ENCODE data around the gene CCDC137.
A peak's percentile ranks its signal among the peaks of the same experiment; 100 is the strongest.

CCDC137 gene

DNA sequence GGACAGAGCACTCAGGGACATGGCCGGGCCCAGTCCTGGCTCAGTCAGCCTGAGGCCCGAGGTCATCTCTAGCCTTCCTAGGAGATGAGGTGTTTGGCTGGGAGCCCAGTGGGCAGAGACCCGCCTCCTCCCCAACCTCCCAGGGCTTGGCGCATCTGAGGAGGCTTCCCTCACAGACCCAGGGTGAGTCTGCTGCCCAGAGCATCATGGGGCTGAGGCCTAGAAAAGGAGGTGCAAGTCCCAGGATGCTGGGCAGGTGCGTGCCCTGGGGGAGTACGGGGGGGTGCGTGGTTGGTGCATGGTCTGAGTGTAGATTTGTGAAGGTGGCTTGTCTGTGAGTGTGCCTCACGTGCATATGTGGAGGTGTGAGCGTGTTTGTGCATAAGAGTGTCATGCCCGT, 14.8 kb upstream of the CCDC137 start:
- DNase-seq (ENCODE audit: low spot score), result peak; percentile 91

DNA sequence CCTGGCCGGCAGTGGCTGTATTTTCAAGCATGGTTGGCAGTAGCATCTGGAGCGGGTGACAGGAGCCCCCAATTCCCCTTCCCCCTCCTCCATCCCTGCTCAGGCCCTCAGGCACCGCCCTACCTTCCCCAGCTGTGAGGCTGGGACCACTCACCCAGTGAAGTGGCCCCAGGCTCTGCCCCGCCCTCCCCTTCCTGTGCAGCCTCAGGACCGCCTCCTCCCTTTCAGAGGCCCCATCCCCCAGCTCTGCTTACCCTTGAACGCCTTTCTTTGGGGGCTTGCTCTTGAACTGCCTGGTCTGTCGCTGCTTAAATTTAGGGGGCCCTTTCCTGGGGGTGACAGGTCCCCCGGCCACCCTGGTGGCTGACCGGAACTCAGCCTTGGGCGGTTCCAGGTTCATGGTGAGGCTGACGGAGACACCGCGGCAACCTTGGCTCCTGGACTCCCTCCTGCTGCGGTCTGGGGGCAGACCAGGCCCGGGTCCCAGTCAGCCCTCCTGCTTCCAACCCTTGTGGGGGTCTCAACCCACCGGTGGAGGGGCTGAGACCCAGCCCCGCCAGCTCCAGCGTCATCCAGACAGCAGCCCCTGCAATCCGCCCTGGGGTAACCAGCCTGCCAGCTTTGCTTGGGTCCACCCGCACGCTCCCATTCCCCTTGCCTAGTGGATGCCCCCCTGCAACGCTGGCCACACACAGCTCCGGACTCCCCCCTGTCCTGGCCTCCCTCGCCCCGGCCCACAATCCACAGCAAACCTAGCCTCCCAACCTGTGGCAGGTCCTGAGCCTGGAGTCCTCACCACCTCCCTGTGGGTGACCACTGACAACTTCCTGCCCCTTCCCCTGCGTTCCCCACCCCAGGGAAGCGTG, 13.4 kb upstream of the CCDC137 start:
- DNase-seq (ENCODE audit: low spot score), result no peak

DNA sequence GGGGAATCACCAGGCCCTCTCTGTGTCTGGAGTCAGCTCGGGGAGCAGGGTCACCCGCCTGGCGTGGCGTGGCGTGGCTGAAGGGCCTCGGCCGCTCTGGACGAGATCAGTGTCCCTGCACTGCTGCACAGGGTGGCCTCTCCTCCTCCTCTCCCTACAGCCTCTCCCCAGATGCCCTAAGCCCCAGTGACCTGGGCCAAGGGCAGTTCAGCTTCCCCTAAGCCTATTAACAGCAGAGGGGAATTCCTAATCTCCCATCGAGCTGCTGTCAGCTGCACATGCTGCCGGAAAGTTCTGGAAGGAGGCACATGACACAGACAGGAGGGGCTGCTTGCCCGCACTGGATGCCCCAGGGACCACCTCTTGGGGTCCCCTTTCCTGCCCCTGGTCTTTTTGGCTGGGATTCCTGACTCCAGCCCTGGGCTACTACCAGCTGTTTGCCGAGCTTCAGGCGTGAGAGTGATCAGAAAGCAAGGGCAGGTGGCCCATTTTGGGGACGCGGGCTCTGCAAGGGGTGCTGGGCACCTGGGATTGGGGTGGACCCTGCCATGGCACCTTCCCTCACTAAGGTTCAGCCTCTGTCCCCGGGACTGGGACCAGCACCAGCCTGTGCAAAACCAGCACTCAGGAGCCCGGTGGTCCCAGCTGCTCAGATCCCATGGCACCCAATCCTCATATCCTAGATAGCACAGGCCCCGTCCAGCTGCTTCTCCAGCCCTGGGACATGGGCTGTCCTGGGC, 11.0 kb upstream of the CCDC137 start:
- DNase-seq (ENCODE audit: low spot score), result no peak

DNA sequence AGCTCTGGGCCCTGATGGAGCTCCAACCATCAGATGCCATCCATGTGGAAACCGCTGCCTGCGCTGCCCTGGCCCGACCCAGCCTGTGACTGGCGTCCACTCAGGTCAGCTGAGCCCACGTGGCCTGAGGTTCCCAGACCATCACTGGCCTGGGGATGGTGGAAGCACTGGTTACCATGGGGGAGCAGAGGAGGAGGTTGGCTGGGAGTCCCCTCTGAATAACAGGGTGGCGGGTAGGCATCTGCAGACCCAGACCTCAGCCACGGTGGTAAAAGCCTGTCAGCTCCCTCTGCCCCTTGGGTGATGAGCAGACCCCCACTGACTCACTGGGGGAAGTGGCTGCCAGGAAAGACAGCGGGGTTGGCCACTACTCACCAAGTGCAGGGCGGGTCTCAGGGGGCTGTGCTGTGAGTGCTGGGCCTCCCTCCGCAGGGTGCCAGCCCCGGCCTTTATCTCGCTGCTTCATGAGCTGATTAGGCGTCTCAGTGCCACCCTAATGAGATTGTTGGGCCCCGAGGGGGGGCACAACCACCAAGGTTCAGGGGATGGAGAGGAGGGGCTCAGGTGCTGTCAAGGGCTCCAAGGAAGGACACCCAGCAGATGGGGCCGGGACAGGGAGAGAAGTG, 10.3 kb upstream of the CCDC137 start, which contains the start of gene PDE6G:
PDE6G (minus strand) TSS at position 425 of the 626 bp plus-strand sequence. CDS start 3,237 bp downstream, outside the sequence.
- no peak for DNase-seq (ENCODE audit: low spot score)

DNA sequence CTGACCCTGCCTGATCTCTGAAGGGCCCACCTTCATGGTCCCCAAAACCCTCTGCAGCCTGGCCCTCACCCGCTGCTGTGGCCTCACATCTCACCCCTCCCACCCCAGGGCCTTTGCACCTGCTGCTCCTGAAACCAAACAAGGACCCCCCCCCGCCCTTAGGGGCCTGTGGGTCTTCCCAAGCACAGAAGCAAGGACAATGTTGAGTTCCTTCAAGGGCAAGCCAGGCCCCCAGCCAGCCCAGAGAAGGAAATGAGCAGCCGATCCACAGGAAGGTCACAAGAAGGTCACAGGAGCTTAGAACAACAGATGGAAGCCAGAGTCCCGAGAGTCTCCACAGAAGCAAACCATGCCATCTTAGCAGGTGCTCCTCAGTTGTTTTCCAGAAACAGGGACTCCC, 9.7 kb upstream of the CCDC137 start:
- DNase-seq (ENCODE audit: low spot score), result no peak

DNA sequence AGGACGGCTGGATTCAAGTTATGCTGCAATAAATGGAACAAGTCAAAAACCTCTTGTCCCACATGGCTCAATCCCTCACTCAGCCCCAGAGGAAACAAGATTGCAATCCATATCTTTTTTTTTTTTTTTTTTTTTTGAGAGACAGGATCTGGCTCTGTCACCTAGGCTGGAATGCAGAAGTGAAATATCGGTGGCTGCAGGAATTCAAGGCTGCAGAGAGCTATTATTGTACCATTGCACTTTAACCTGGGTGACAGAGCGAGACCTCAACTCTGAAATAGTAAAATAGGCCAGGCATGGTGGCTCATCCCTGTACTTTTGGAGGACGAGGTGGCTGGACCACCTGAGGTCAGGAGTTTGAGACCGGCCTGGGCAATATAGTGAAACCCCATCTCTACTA, 7.5 kb upstream of the CCDC137 start:
- peak; percentile 28 for DNase-seq (ENCODE audit: low spot score)

DNA sequence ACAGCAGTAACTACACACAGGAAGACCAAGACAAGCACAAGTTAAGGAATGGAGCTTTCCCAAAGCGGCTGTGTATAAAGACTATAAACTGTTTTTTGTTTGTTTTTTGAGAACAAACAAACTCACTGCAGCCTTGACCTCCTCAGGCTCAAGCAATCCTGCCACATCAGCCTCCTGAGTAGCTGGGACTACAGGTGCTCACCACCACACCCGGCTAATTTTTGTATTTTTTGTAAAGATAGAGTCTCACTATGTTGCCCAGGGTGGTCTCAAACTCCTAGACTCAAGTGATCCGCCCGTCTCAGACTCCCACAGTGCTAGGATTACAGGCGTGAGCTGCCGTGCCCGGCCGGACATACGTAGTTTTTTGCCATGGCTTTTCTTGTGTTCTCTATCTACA, 6.1 kb upstream of the CCDC137 start:
- DNase-seq (ENCODE audit: low spot score), result no peak

DNA sequence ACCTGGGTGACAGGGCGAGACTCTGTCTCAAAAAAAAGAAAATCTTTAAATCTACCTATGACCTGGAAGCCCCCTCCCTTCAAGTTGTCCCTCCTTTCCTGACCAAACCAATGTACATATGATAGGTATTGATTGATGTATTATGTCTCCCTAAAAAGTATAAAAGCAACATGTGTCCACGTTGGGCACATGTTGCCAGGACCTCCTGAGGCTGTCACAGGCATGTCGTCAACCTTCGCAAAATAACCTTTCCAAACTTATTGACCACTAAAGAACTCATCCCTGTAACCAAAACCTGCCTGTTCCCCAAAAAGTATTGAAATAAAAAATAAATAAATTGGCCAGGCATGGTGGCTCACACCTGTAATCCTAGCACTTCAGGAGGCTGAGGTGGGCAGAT, 4.5 kb upstream of the CCDC137 start:
- no peak for DNase-seq (ENCODE audit: low spot score)

DNA sequence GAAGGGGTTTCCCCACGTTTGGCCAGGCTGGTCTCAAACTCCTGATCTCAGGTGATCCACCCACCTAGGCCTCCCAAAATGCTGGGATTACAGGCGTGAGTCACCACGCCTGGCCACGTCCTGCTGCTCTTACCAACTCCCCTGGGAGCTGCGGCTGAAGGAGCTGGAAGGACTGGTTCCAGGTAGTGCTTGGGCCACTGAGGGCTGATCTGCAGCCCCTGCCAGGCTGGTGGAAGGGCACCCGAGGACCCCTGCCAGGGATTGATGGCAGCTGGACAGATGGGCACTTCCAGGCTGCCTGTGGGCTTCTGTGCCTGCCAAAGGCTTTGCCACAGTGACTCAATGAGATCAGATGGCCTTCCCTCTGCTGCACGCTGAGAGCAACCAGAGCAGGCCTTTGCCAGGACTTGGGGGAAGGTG, 2.5 kb upstream of the CCDC137 start:
- no peak for DNase-seq (ENCODE audit: low spot score)

DNA sequence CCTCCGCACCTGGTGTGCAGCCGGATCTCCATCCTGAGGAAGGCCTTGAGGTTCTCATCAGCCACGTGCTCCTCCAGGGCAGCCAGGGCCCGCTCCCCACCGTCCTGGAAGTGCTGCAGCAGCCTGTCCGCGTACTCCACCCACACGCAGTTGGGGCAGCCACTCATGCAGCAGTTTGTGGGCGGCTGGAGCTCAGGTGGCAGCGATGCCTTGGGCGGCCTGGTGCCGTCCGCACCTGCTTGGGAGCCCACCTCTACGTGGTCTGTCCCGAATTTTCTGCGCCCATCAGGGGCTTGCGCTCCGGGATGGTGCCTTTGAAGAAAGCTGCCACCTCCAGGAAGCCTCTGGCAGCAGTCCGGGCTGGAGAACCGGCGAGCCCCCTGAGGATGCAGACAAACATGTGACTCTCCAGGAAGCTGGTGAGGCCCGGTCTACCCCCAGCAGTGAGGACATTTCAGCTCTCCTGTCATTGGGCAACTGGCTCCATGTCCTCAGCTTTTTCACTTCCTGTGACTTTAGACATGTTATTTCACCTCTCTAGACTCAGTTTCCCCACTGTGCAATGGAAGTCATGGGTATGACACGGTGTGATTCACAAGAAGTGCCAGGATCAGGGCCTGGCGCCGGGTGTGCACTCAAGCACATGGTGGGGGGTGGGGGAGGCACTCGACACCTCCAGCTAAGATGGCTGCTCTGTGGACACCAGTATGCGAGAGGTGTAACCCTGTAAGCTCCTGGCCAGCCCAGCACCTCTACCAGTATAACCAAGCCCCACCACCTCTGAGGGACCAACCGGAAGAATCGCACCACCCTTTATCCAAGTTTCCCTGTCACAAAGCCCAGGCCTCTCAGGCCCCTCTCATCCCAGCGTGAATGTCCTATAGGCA, 1.1 kb upstream of the CCDC137 start:
- DNase-seq (ENCODE audit: low spot score), result peak; percentile 55

DNA sequence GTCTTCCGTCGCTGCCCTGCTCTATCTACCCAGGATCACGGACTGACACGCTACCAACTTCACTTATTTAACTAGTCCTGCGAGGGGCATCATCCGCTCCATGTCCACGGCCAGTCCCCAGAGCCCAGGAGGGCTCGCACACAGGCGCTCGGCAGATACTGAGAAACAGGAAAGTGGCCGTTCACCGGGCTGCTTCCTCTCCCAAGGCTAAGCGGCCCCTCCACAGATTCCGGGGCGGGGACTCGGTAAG, 520 bp upstream of the CCDC137 start:
- no peak for DNase-seq (ENCODE audit: low spot score)

DNA sequence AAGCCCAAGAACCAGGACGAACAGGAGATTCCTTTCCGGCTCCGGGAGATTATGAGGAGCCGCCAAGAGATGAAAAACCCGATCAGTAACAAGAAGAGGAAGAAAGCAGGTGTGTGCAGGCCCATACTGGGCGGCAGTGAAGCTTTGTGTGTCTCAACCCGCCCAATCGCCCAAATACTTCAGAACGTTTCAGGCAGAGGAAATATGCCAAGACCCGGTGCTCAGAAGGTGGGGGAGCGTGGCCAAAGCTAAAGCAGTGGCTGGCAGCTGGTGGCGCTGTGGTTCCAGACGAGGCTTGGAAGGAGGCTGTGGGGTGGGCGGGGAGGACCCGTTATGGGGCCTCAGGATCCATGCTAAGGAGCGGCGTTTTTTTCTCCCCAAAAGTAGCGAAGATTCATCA, 1.2 kb downstream of the CCDC137 start:
- no peak for DNase-seq (ENCODE audit: low spot score)

DNA sequence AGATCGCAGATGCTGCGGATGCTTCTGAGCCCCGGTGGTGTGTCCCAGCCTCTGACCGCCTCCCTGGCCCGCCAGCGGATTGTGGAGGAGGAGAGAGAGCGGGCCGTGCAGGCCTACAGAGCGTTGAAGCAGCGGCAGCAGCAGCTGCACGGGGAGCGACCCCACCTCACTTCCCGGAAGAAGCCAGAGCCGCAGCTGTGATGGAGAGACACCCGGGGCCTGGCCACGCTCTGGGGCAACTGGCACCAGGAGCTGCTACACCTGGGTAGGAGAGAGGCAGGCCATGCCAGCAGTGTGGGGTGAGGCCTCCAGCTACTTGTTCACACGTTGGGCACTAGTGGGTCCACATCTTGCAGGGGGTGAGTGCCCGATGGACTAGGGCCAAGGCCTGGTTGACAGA, 6.0 kb downstream of the CCDC137 start:
- DNase-seq (ENCODE audit: low spot score), result no peak

DNA sequence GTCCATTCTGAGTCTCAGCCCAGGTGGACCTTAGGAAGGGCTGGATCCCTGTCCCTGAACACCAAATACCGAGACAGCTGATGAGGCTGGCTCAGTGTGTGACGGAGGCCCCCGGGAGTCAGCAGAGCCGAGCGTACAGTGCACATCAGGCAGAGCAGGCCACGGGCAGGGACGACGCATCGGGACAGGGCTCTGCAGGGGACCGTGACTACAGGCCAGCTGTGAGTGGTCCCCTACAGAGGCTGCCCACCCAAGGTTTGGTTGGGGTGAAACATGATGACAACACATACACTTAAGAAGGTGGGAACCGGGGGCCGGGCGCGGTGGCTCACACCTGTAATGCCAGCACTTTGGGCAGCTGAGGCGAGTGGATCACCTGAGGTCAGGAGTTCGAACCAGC, 6.4 kb downstream of the CCDC137 start:
- DNase-seq (ENCODE audit: low spot score), result no peak

DNA sequence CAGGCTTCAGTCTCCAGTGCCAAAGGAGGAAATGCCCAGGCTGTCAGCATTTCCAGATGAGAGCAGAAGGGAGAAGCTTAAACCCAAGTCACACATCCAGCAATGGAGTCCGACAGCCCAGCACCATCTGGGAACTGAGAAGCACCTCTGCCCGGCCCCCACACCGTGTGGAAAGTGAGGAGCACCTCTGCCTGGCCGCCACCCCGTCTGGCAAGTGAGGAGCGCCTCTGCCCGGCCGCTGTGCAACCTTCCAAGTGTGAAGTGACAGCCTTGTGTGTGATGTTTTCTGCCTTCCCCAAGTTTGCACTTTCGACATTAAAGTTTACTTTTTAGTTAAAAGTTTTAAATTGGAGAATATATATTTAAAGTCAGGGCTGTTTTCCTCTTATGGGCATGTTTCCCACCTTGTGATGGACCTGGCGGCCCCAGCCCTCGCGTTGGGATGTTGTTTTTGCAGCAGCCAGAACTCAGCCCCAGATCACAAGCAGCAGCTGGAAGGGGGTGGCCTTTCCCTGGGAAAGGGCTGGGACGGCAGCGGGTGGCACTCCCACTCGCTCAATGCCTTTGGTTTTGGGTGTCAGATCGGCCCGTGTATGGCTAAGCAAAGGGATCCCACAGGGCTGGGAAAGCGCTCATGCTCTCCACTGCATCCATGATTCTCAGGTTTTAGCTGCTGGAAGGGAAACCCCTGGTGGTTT, 7.2 kb downstream of the CCDC137 start:
- DNase-seq (ENCODE audit: low spot score), result no peak

DNA sequence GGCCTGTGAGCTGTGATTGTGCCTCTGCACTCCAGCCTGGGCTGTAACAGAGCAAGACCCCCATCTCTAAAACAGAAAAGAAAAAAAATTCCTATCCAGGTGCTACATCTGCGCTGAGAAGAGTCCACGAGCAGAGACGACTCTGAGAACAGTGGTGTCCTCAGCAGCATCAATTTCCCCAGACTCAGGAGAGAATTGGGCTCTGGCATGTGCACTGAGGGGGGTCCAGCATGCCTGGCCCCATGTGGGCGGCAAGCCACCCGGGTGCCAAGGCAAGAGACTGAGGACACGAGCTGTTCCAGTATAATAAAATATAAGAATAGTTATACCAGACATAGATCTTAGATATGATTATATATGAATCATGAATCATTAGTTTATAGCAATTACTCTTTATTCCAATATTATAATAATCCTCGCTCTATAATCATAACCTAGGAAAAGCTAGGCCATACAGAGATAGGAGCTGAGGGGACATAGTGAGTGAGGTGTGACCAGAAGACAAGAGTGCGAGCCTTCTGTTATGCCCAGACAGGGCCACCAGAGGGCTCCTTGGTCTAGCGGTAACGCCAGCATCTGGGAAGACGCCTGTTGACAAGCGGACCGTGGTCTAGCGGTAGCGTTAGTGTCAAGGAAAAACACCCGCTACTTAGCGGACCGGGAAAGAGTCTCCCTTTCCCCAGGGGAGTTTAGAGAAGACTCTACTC, 9.1 kb downstream of the CCDC137 start:
- peak; percentile 50 for DNase-seq (ENCODE audit: low spot score)

DNA sequence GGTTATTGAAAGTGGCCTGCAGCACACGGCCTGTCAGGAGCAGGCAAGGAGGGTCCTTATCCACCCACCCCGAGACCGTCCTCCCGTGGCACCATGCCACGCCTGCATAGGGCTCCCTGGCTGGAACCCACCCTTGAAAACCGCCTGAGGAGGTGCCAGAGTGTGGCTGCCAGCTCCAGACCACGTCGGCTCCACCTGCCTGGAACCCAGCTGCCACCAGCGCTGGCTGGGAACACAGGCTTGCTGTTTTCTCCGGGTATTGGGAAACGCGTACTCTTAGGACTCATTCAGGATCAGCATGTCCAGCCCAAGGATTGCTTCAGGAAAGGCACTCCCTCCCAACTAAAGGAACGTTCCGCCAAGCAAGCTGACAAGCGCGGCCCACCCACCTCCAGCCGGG, 10.4 kb downstream of the CCDC137 start:
- DNase-seq (ENCODE audit: low spot score), result no peak

DNA sequence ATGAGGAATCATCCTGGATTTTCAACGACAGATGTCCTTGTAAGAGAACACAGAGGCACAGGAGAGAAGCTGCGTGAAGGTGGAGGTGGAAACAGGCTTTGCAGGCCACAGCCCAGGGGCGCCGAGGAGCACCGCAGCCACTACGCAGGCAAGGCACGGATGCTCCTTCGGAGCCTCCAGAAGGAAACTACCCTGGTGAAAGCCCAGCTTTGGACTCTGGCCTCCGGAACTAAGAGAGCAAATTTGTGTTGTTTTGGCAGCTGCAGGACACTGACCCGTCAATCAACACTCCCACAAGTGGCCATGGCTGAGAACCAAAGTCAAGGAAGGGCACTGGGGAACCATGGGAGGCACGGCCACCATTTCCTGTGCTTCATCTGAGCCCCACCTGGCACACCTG, 13.6 kb downstream of the CCDC137 start:
- no peak for DNase-seq (ENCODE audit: low spot score)

DNA sequence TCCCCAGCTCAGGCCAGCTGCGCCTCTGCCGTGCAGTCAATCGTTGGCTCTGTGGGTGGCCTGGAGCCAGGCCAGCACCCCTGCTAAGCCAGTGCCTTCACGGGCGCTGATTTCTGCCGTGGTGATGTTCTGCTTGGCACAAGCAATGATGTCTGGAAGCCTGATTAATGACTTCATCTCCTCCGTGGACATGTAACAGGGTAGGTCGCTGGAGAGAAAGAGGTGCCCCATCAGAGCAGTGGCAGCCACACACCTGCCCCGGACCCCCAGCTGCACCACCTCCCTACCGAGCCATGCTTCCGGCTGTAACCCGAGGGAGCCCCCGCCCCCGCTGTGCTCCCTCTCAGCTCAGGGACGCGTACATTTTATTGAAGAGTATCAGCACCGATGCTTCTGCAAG, 15.1 kb downstream of the CCDC137 start:
- DNase-seq (ENCODE audit: low spot score), result peak; percentile 89

DNA sequence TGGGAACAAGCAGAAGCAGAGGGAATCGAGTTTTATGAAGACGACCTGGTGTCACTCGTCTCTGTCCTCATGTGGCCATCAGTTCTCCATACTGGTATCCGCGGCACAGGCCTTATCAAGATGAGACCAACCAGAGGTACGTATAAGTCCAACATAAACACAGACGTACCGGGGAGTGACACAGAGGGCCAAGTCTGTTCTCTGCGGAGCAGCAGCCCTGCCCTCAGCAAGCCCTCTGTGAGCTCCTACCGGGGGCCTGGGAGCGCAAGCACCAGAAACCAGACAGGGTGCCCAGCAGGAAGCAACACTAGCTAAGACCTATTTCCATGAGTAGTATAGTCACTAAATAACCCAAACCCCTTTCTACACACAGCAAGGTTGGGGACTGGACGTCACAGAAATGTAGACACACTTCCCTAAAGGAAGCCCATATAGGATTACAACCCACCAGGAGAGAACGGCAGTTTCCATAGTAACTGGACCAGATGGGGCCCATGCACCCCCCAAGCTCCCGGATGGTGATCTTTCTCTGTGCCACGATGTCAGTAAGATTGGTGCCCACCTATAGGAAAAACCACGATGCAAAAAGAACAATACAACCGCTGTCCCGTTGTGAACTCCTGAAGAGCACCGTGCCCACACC, 16.1 kb downstream of the CCDC137 start:
- peak; percentile 10 for DNase-seq (ENCODE audit: low spot score)

All from kidney tubule cell (primary cell).